Psoas muscle (tissue), 8 donors: Measurements from ENCODE around the gene CD300LB. TPM values are rescaled to one million over a fixed set of nuclear protein-coding genes. Genes with fewer than 3 reads are reported as not detected.
A peak's percentile ranks its signal among the peaks of the same experiment; 100 is the strongest.
"Not testable (repeated sequence)": the region's sequence is repeated elsewhere in the genome, so short reads cannot be mapped to it uniquely, and the experiment has no call there.

Experiments
- ATAC-seq, 4 donors: fragments of 200-7000 bp; cut with Tn5 transposase; one replicate each; pipeline ENCODE4 v1.9.1; 2020; ENCODE audit warnings: moderate library complexity in 3 of 4, mild to moderate bottlenecking in 2 of 4
- DNase-seq, 2 donors: peaks; one replicate each; pipeline ENCODE4 v3.0.0-alpha.2; 2020
- H3K27ac ChIP-seq: fragments of 200-600 bp; one replicate; pipeline ENCODE4 v1.8.0; 2022
- H3K27me3 ChIP-seq, 3 donors: fragments of 200-600 bp in 1 of 3; one replicate each; pipeline versions ENCODE4 v1.6.1 to v1.8.0; 2013 to 2022; ENCODE audit warnings: low read length in 2 of 3, mild to moderate bottlenecking in 2 of 3, moderate library complexity in 1 of 3; ENCODE audit not compliant: insufficient read depth in 3 of 3
- H3K36me3 ChIP-seq, 2 donors: fragments of 200-600 bp in 1 of 2; one replicate each; pipeline versions ENCODE4 v1.6.1 to v1.8.0; 2013 to 2022; ENCODE audit warnings: low read depth in 1 of 2, mild to moderate bottlenecking in 1 of 2, moderate library complexity in 1 of 2; ENCODE audit not compliant: insufficient read depth in 1 of 2
- H3K4me1 ChIP-seq: fragments of 200-600 bp; one replicate; pipeline ENCODE4 v1.8.0; 2022
- H3K4me3 ChIP-seq: fragments of 200-600 bp; one replicate; pipeline ENCODE4 v1.8.0; 2022; ENCODE audit warnings: mild to moderate bottlenecking
- H3K9me3 ChIP-seq: fragments of 200-600 bp; one replicate; pipeline ENCODE4 v1.8.0; 2022
- WGBS, 3 donors: extraction: QIAGEN DNeasy Blood & Tissue Kit; methylation state at CpG; one replicate each; pipeline versions ENCODE4 v1.1.6 to v1.1.7; 2013; 5-methylcytosine and 5-hydroxymethylcytosine counted together
- intact Hi-C, 2 donors: fragments of 100-400 bp; cut with DNase I; formaldehyde crosslinking; loops; one replicate each; pipeline versions ENCODE4 v1.11.0 to v1.14.2; 2022
- polyA plus RNA-seq, 3 donors: library from polyadenylated mRNA; stranded (reverse); fragments of 200-250 nt; gene quantifications; one replicate each; pipeline ENCODE4 v1.2.3, GENCODE V29; 2013
- total RNA-seq, 4 donors: library from RNA; stranded (reverse); fragmentation: NEBNext Ultra II Directional in 2 of 4; extraction: Animal tissue kit (Norgen Biotek cat#: 25700) in 2 of 4; gene quantifications; one replicate each; pipeline versions ENCODE4 v1.2.1 to v1.2.4, GENCODE V29; 2021 to 2023
- TF ChIP-seq, protein P1 (sequence below): fragments of 200-600 bp; IDR thresholded peaks from one replicate; pipeline ENCODE4 v1.8.0; 2022; ENCODE audit warnings: antibody characterized with exemption
- donor health status: healthy with polysubstance abuse.
- donor health status: DM: no; HTN: no; CAD: no; lungs with moderate emphysema.
- donor health status: Bipolar disorder and iron deficiency.
- donor health status: healthy.
- donor health status: DM: yes; HTN: yes; CAD: no.
- donor health status: DM: no; HTN: no; CAD: no.
- donor health status: DM: no; HTN: no; CAD: no.
- donor health status: DM: yes; HTN: yes; CAD: no.

CD300LB gene
- total and polyA plus RNA-seq, 7 donors, result 0.01 to 0.15 (median 0.08) TPM; not detected in 3

- H3K4me1 ChIP-seq, result peaks cover 17% of the 10 kb centered on the region
- intact Hi-C loops, result no loop called here
- 50 to 77% (median 65%) methylated on average over 7 of the region's 7 CpGs for WGBS, 3 donors
- no peaks in the 10 kb centered on the region for H3K36me3 ChIP-seq
- H3K27me3 ChIP-seq, result no peaks in the 10 kb centered on the region
- H3K9me3 ChIP-seq, result no peaks in the 10 kb centered on the region
- ATAC-seq, result peak; percentile 79 to 94 (median 90)
- no peak overlapping the region for H3K4me3 ChIP-seq
- DNase-seq, result no peak
- TF ChIP-seq, protein P1, sequence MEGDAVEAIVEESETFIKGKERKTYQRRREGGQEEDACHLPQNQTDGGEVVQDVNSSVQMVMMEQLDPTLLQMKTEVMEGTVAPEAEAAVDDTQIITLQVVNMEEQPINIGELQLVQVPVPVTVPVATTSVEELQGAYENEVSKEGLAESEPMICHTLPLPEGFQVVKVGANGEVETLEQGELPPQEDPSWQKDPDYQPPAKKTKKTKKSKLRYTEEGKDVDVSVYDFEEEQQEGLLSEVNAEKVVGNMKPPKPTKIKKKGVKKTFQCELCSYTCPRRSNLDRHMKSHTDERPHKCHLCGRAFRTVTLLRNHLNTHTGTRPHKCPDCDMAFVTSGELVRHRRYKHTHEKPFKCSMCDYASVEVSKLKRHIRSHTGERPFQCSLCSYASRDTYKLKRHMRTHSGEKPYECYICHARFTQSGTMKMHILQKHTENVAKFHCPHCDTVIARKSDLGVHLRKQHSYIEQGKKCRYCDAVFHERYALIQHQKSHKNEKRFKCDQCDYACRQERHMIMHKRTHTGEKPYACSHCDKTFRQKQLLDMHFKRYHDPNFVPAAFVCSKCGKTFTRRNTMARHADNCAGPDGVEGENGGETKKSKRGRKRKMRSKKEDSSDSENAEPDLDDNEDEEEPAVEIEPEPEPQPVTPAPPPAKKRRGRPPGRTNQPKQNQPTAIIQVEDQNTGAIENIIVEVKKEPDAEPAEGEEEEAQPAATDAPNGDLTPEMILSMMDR, result no peak
- peak overlapping the region; percentile 30 for H3K27ac ChIP-seq
Observed at GRCh38 chr17:74512624-74513091, 18.6 kb downstream of the CD300LB start.

GRCh38 chr17:74512036-74512435 is 19.2 kb downstream of the CD300LB start:
- intact Hi-C loops, result no loop called here
- Histone ChIP-seq H3K4me3 (no peak overlapping the region), H3K4me1 (peaks cover 17% of the 10 kb centered on the region), H3K36me3 (no peaks in the 10 kb centered on the region), H3K9me3 (no peaks in the 10 kb centered on the region), H3K27me3 (no peaks in the 10 kb centered on the region), H3K27ac (peak overlapping the region; percentile 30)
- WGBS, 3 donors, result 29 to 48% (median 39%) methylated on average over 2 of the region's 2 CpGs
- DNase-seq, result peak; percentile 48 to 81
- TF ChIP-seq, protein P1, result no peak
- ATAC-seq, result peak; percentile 85 to 96 (median 95)

GRCh38 chr17:74508156-74508555 is 23.1 kb downstream of the CD300LB start:
- DNase-seq (no peak), ATAC-seq (no peak)
- Histone ChIP-seq H3K4me1 (peaks cover 26% of the 10 kb centered on the region), H3K4me3 (no peak overlapping the region), H3K9me3 (no peaks in the 10 kb centered on the region), H3K36me3 (no peaks in the 10 kb centered on the region), H3K27me3 (no peaks in the 10 kb centered on the region), H3K27ac (no peak overlapping the region)
- TF ChIP-seq, protein P1, result no peak
- intact Hi-C loops, result no loop called here

GRCh38 chr17:74503949-74504348 is 27.3 kb downstream of the CD300LB start:
- H3K4me1 ChIP-seq, H3K36me3 ChIP-seq, H3K27me3 ChIP-seq, DNase-seq, intact Hi-C loops, H3K9me3 ChIP-seq, H3K27ac ChIP-seq, H3K4me3 ChIP-seq: not testable (repeated sequence)
- peak in 2 of 4 donors; percentile 46 to 47 for ATAC-seq
- WGBS, 3 donors, result 44 to 63% (median 48%) methylated on average over 5 of the region's 5 CpGs

DNA sequence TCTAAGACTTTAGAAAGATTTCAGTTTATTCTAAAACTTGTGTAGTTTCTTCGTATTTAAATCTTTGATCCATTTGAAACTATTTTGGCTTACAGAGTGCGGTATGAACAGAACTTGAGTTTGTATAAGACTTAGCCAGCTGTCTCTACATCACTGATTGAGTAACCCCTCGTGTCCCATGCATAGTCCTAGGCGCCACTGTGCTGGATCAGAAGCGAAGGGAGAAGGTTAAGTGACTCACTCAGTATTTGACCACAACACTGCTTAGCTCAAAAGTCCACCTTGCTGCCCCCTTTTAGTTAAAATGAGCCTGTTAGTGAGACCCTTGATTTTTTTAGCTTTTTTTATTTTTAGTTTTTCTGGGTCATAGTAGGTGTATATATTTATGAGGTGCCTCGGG is 28.4 kb downstream of the CD300LB start:
- no peak overlapping the region for H3K4me3 ChIP-seq
- intact Hi-C loops, result no loop called here
- no peaks in the 10 kb centered on the region for H3K27me3 ChIP-seq
- DNase-seq (no peak), ATAC-seq (peak in 1 of 4 donors; percentile 48)
- 70 to 73% (median 72%) methylated on average over 6 of the region's 6 CpGs for WGBS, 3 donors
- H3K36me3 ChIP-seq, result no peaks in the 10 kb centered on the region
- H3K9me3 ChIP-seq, result no peaks in the 10 kb centered on the region
- H3K27ac ChIP-seq, result no peak overlapping the region
- peaks cover 8% of the 10 kb centered on the region for H3K4me1 ChIP-seq
- TF ChIP-seq, protein P1, result no peak
